Measurements from ENCODE around the gene CARMIL1. TPM values are rescaled to one million over a fixed set of nuclear protein-coding genes. Genes with fewer than 3 reads are reported as not detected.
"Not testable (repeated sequence)": the region's sequence is repeated elsewhere in the genome, so short reads cannot be mapped to it uniquely, and the experiment has no call there.

CARMIL1 gene
- polyA plus RNA-seq, 1 of the 3 experiments (the other 2 are of a cell fraction), result 1.7 TPM

DNA sequence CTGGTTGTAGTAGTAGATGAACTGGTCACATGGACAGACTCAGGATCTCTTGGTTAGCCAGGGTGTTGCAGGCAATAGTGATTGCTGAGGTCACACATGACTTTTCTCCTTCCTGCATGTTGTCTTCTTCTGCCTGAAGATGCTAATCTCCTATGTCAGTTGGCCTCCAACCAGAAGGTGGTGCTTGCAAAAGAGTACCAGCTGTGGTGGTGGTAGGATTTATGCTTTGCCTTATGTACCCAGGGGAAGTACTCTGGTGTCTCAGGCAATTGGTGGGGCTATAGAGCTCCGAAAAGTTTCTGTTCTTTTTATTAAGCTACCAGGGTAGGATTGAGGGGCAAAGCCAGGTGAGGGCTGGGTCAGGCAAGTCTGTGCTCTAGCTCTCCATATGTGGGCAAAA lies 98.5 kb downstream of the CARMIL1 start:
- POLR2A ChIA-PET, result no interaction called here
- 36% methylated on average over 1 of the region's 1 CpG for WGBS (ENCODE audit: low lambda C conversion rate)
- H3K79me2 ChIP-seq (ENCODE audit: insufficient read depth), result peaks cover 3% of the 10 kb centered on the region; the same call in 1 of the 2 replicates

DNA sequence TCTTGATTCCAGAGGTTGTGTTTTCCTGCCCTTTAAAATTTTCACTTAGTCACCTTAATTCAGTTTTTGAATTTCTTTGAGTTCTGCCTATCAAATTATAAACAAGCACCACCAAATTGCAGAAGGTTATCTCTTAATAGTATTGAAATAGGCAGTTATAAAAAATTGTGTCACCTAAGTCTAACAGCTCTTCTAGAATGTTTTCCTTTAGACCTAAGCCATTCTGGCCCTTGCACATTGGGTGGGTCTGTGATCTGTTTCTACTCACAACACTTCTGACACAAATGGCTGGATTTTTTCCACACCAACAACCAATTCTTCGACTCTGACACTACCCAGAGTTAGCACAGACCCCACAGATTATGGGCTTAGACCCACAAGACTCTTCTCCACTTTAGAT lies 101.9 kb downstream of the CARMIL1 start:
- H3K4me1 ChIP-seq (ENCODE audit: control insufficient read depth in 1 of 2, insufficient read depth in 2 of 2, low read depth in 1 of 2, low read length in 1 of 2), result no peaks in the 10 kb centered on the region
- no peak overlapping the region for H2AFZ ChIP-seq (ENCODE audit: low read depth)
- no peak for DNase-seq
- WGBS (ENCODE audit: low lambda C conversion rate), result 57% methylated on average over 1 of the region's 1 CpG
- no peaks in the 10 kb centered on the region for H4K20me1 ChIP-seq (ENCODE audit: insufficient read depth)
- no peak overlapping the region for H3K4me3 ChIP-seq (ENCODE audit: low read depth in 2 of 2, low read length in 1 of 2)
- POLR2A ChIA-PET, result interaction anchor here (0.5 kb wide), 1 partner anchor 15 kb away, joined by 4 read pairs; no protein-coding TSS in a partner anchor
- CTCF ChIA-PET, result no interaction called here
- H3K79me2 ChIP-seq (ENCODE audit: insufficient read depth), result peaks cover 3% of the 10 kb centered on the region; the same call in 1 of the 2 replicates
- H3K4me2 ChIP-seq, result no peak overlapping the region
- H3K36me3 ChIP-seq (replicated peaks in 1 of 2; ENCODE audit: control insufficient read depth in 1 of 2, insufficient read depth in 2 of 2, low read length in 1 of 2), result no peaks in the 10 kb centered on the region
- no peaks in the 10 kb centered on the region for H3F3A ChIP-seq (replicated peaks; ENCODE audit: insufficient read depth)
- H3K9me3 ChIP-seq, result no peaks in the 10 kb centered on the region
- H3K9me2 ChIP-seq, result no peaks in the 10 kb centered on the region
- no peak overlapping the region for H3K9ac ChIP-seq
- no peaks in the 10 kb centered on the region for H3K27me3 ChIP-seq (ENCODE audit: insufficient read depth)
- TF ChIP-seq, protein P1, sequence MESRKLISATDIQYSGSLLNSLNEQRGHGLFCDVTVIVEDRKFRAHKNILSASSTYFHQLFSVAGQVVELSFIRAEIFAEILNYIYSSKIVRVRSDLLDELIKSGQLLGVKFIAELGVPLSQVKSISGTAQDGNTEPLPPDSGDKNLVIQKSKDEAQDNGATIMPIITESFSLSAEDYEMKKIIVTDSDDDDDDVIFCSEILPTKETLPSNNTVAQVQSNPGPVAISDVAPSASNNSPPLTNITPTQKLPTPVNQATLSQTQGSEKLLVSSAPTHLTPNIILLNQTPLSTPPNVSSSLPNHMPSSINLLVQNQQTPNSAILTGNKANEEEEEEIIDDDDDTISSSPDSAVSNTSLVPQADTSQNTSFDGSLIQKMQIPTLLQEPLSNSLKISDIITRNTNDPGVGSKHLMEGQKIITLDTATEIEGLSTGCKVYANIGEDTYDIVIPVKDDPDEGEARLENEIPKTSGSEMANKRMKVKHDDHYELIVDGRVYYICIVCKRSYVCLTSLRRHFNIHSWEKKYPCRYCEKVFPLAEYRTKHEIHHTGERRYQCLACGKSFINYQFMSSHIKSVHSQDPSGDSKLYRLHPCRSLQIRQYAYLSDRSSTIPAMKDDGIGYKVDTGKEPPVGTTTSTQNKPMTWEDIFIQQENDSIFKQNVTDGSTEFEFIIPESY (IDR thresholded peaks at IDR 0.05; ENCODE audit: borderline replicate concordance, low read depth), result no peak
- H3K27ac ChIP-seq (ENCODE audit: low read depth in 2 of 2, low read length in 1 of 2), result no peak overlapping the region

More for the DNA sequence above, 98.5 kb downstream of the CARMIL1 start:
- Histone ChIP-seq H4K20me1 (ENCODE audit: insufficient read depth) (no peaks in the 10 kb centered on the region), H3K9me3 (no peaks in the 10 kb centered on the region), H3K27me3 (ENCODE audit: insufficient read depth) (no peaks in the 10 kb centered on the region), H3K4me1 (ENCODE audit: control insufficient read depth in 1 of 2, insufficient read depth in 2 of 2, low read depth in 1 of 2, low read length in 1 of 2) (no peaks in the 10 kb centered on the region), H3K4me3 (ENCODE audit: low read depth in 2 of 2, low read length in 1 of 2) (no peak overlapping the region), H3K9me2 (no peaks in the 10 kb centered on the region), H2AFZ (ENCODE audit: low read depth) (no peak overlapping the region), H3F3A (replicated peaks; ENCODE audit: insufficient read depth) (no peaks in the 10 kb centered on the region), H3K36me3 (replicated peaks in 1 of 2; ENCODE audit: control insufficient read depth in 1 of 2, insufficient read depth in 2 of 2, low read length in 1 of 2) (no peaks in the 10 kb centered on the region), H3K4me2 (no peak overlapping the region), H3K27ac (ENCODE audit: low read depth in 2 of 2, low read length in 1 of 2) (no peak overlapping the region), H3K9ac (no peak overlapping the region)
- no peak for TF ChIP-seq CHD2 (IDR thresholded peaks at IDR 0.05; ENCODE audit: low read length, partially characterized antibody)
- no peak for TF ChIP-seq TCF12 (IDR thresholded peaks at IDR 0.05)
- no peak for TF ChIP-seq TAF1 (IDR thresholded peaks at IDR 0.05; ENCODE audit: borderline replicate concordance, low read depth, low read length)
- no peak for TF ChIP-seq RFX5 (IDR thresholded peaks at IDR 0.05; ENCODE audit: low read length)
- no peak for TF ChIP-seq FOXJ3 (CRISPR knock-in tag; IDR thresholded peaks at IDR 0.05)
- TF ChIP-seq, protein P2, sequence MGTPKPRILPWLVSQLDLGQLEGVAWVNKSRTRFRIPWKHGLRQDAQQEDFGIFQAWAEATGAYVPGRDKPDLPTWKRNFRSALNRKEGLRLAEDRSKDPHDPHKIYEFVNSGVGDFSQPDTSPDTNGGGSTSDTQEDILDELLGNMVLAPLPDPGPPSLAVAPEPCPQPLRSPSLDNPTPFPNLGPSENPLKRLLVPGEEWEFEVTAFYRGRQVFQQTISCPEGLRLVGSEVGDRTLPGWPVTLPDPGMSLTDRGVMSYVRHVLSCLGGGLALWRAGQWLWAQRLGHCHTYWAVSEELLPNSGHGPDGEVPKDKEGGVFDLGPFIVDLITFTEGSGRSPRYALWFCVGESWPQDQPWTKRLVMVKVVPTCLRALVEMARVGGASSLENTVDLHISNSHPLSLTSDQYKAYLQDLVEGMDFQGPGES (IDR thresholded peaks at IDR 0.05; ENCODE audit: low read depth, low read length), result no peak
- TF ChIP-seq, protein P3, sequence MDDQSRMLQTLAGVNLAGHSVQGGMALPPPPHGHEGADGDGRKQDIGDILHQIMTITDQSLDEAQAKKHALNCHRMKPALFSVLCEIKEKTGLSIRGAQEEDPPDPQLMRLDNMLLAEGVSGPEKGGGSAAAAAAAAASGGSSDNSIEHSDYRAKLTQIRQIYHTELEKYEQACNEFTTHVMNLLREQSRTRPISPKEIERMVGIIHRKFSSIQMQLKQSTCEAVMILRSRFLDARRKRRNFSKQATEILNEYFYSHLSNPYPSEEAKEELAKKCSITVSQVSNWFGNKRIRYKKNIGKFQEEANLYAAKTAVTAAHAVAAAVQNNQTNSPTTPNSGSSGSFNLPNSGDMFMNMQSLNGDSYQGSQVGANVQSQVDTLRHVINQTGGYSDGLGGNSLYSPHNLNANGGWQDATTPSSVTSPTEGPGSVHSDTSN (IDR thresholded peaks at IDR 0.05), result no peak
- TF ChIP-seq FOSL2 (IDR thresholded peaks at IDR 0.05; ENCODE audit: borderline replicate concordance, low read depth), result no peak
- no peak for TF ChIP-seq RXRA (IDR thresholded peaks at IDR 0.05; ENCODE audit: borderline replicate concordance, low read depth)
- TF ChIP-seq RAD21 (IDR thresholded peaks at IDR 0.05; ENCODE audit: low read length), result no peak
- no peak for DNase-seq
- CTCF ChIA-PET, result no interaction called here

DNA sequence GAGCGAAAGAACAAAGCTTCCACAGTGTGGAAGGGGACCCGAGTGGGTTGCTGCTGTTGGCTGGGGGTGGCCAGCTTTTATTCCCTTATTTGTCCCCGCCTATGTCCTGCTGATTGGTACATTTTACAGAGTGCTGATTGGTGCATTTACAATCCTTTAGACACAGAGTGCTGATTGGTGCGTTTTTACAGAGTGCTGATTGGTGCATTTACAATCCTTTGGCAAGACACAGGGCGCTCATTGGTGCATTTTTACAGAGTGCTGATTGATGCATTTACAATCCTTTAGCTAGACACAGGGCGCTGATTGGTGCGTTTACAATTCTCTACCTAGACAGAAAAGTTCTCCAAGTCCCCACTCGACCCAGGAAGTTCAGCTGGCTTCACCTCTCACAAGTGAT lies 103.3 kb downstream of the CARMIL1 start:
- POLR2A ChIA-PET; H2AFZ ChIP-seq (ENCODE audit: low read depth); H3K79me2 ChIP-seq (ENCODE audit: insufficient read depth); H3K4me2 ChIP-seq; H3K4me3 ChIP-seq (ENCODE audit: low read depth in 2 of 2, low read length in 1 of 2); H3K4me1 ChIP-seq (ENCODE audit: control insufficient read depth in 1 of 2, insufficient read depth in 2 of 2, low read depth in 1 of 2, low read length in 1 of 2); H3K36me3 ChIP-seq (replicated peaks in 1 of 2; ENCODE audit: control insufficient read depth in 1 of 2, insufficient read depth in 2 of 2, low read length in 1 of 2); H3K9me2 ChIP-seq; H3F3A ChIP-seq (replicated peaks; ENCODE audit: insufficient read depth); H3K9me3 ChIP-seq; DNase-seq; H3K27ac ChIP-seq (ENCODE audit: low read depth in 2 of 2, low read length in 1 of 2); H4K20me1 ChIP-seq (ENCODE audit: insufficient read depth); CTCF ChIA-PET; H3K27me3 ChIP-seq (ENCODE audit: insufficient read depth); H3K9ac ChIP-seq: not testable (repeated sequence)
- WGBS (ENCODE audit: low lambda C conversion rate), result 54% methylated on average over 7 of the region's 8 CpGs
